HG02623 (cell line): ENCODE results near the gene PCCB.
"Not testable (repeated sequence)": the region's sequence is repeated elsewhere in the genome, so short reads cannot be mapped to it uniquely, and the experiment has no call there.

Source experiments
- ATAC-seq: cut with Tn5 transposase; IDR thresholded peaks from one replicate; pipeline ENCODE4 v1.9.1; 2021; ENCODE audit warnings: moderate library complexity; ENCODE audit not compliant: unreplicated experiment

The PCCB gene

DNA sequence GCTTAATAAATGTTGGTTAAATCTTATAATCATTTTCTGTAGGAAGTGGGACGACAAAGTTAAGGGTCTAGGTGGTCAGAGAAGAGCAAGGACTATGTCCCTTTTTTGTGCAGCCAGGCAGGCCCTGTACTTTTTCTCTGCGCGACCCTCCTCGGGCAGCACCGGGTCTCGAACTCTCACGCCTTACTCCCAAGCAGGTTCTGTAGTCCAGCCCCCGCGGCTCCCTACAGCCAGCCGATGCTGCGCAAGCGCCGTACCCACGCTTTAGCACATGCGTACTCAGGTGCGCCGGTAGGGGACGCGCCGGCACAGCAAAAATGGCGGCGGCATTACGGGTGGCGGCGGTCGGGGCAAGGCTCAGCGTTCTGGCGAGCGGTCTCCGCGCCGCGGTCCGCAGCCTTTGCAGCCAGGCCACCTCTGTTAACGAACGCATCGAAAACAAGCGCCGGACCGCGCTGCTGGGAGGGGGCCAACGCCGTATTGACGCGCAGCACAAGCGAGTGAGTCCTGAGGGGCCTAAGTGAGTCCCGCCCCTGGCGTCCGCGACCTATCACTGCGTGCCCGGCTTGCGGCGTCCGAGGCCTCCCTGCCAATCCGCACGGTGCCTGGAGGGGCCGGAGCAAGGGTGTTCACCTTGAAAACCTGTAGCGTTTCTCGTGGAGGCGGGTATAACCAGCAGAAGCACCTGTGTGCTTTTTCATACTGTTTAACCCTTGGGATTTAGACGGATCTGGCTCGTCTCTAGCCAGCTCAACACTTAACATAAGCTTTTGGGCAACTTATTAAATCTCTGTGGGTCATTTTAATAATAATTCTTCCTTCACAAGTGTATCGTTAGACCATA is at the start of gene PCCB:
PCCB (plus strand) TSS at position 282 of the 844 bp plus-strand sequence; CDS start at position 318, 36 bp downstream.
- ATAC-seq, result peak; percentile 98

DNA sequence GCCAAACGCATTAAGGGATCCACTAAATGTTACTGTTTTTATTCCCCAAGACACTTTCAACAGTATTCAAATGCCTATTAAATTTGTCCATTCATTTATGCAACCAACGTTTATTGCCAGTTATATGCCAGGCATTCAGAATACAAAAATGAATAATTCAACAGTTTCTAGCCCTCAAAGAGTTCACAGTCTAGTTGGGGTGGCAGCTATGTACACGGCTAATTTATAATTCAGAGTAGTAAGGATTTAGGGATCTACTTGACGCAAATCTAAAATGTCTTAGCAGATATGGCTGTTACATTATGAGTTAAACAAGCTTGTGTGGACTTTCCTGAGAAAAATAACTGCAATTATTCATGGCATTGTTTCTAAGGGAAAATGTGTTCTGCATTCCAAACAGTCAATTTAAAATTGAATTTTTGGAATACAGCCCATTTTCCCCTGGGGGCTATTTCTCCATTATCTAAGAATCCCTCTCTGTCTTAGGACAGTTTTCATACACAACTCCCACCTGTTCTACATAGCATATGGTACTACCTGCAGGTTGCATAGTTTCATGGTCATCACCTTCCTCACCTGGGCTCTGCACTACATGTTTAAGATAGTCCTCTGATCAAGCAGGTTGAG is 42.5 kb upstream of the PCCB start:
- no peak for ATAC-seq

DNA sequence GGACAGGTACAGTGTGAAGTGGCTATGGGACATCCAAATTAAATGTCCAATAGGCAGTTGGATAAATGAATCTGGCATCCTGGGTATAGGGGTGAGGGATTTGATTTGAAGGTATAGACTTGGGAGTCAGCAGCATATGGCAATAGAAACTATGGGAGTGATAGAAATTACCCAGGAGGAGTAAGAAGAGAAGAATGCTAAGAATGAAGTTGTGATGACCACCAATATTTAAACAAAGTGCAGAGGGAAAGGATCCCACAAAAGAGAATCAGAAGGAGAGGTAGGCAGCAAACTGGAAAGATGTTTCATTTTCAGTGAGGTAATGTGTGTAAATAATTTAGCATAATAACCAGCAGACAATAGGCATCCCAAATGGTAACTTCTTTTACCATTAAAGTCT is 40.2 kb upstream of the PCCB start:
- ATAC-seq, result no peak

GRCh38 chr3:136211547-136211946 is 38.6 kb upstream of the PCCB start:
- no peak for ATAC-seq

DNA sequence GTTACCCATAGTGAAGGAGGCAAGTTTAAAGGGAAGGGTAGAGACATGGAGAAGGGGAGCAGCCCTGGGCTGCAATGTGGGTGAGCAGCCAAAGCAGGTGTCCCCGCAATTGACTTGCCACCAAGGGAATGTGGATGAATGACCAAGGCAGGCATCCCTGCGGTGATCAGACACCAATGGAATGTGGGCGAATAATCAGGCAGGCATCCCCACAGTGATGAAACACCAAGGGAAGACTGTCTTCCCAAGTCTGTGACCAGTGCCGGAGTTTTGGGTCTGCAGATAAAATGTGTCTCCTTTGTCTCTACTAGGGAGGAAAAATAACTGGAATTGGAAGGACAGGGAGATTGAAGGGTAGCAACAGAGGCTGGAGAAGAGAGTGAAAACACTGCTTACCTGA is 27.4 kb upstream of the PCCB start:
- not testable (repeated sequence) for ATAC-seq

DNA sequence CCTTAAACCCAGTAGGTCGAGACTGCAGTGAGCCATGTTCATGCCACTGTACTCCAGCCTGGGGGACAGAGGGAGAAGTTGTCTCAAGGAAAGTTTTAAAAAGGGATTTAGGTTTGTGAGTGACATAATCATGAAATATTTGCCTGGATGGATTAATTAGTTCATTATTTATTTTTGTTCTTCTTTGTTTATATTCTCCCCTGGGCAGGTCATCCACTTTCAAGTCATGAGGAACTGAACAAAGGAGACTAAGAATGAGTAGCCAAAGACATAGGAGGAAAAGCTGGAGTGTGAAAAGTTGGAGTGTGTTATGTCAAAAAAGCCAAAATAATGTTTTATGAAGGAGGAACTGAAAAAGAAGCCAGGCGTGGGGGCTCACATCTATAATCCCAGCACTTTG is 17.7 kb upstream of the PCCB start:
- no peak for ATAC-seq

GRCh38 chr3:136235545-136235944 is 14.6 kb upstream of the PCCB start:
- ATAC-seq, result no peak

DNA sequence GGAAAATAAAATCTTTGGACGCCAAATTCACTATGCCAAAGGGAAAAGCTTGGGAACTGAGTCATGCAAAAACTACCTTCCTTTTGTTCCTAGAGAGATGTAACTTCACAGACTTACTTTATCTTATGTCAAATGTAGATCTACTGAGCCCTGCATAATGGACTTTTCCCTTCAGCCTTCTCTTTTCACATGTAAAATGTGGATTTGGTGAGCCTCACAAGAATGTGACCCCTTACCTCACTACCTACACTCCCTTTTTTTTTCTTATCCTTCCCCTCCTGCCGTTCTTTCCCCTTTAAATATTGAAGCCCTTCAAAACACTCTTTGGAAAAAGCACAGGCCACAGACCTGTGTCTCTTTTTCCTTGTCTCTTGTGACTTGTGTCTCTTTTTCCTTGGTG is 14.0 kb upstream of the PCCB start:
- ATAC-seq, result no peak

- no peak for ATAC-seq
Observed at GRCh38 chr3:136237103-136237502, 13.0 kb upstream of the PCCB start.

DNA sequence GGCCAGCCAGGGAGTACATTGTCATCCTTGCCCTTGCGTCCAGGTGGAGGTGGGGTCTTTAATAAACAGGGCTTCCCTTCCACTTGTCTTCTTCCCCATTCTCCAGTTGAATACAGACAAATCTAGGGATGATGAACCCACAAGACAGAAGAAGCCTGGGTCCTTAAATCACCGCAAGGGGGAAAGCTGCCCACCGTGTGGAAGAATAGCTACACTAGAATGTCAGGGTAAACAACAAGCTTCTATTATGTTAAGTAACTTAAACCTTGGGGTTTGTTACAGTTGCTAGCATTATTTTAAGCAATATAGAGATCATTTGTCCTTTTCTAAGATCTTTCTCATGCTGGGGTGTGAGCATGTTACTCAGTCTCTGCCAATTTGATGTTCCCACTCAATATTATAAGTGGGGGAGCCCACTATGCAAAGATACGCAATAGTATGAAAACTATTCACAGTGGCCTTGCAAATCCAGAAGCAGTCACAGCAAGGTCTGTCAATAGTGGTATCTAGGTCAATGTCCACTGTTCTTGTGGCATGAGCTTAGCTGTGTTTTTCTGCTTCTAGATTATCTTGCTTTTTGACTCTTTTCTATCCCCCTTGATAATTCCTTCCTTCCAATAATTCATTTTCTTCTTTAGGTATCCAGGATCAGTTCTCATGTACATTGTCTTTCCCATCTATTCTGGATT is 12.0 kb upstream of the PCCB start:
- ATAC-seq, result no peak

GRCh38 chr3:136239094-136239493 is 11.0 kb upstream of the PCCB start:
- no peak for ATAC-seq

GRCh38 chr3:136245691-136246090 is 4.4 kb upstream of the PCCB start:
- ATAC-seq, result no peak

DNA sequence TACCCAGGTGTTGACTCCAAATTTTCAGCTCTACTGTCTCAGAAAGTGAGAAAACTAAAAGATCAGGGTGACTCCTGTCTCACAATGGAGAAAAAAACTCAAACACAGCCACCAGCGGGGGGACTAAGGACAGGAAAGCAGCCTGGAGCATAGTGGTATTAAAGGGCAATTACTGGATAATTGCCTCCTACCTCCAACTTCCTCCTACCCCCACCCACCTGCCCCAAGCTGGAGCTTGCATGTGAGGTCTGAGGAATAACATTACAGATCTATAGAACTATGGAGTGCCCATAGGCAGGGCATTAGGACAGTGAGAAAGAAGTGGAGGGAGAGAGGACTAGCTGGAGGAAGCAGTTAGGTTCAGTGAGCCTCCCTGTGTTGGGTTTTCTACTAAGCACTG is 2.7 kb upstream of the PCCB start:
- no peak for ATAC-seq

DNA sequence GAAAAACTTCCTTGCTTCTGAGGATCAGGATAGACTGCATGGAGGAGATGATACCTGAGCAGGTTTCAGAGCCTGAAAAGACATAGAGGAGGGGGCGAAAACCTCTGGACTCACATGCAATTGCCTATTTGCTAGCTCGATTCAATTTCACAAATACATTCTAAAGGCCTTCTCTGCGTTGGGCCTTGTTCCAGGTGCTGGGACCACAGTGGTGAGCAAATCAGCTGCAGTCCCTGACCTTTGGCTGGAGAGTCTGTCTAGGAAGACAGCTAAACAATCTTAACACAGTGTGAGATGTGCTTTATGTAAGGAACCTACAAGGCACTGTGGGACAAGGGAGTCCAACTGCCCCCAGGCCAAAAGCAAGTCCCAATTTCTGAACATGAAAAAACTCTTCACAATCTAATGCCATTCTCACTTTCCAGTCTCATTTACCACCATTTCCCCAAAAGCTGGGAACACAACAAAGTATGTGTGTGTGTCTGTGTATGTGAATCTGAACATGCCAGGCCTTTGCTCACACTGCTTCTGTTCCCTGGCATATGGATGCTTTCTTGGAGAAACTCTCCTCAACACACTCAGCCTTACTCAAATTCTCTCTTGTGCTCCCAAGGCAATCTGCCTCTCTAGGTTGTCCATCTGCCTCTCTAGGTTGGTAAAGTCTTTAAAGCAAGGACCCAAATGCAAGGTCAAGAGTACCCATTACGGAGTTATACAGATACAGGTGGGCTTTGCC is 2.1 kb upstream of the PCCB start:
- ATAC-seq, result no peak

DNA sequence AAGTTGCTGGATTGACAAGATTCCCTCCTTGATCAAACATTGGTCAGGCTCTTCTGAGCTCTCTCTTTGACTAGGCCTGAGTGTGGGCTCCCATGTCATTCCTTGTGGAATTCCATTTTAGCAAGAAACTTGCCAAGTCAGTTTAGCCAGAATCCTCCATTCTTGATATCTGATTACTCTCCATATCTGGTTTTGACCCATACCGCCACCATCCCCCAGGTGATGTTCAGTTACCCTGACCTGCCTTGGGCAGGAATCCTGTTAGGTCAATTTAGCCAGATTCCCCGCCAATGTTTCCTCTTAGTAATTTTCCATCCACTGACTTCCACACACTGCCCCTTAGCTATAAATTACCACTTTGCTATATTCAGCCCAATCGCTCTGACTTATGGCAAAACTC is 1.0 kb upstream of the PCCB start:
- ATAC-seq, result no peak

- ATAC-seq, result no peak
Observed at GRCh38 chr3:136249593-136249992, 547 bp upstream of the PCCB start.

GRCh38 chr3:136250903-136251460 is 842 bp downstream of the PCCB start:
- ATAC-seq, result no peak

DNA sequence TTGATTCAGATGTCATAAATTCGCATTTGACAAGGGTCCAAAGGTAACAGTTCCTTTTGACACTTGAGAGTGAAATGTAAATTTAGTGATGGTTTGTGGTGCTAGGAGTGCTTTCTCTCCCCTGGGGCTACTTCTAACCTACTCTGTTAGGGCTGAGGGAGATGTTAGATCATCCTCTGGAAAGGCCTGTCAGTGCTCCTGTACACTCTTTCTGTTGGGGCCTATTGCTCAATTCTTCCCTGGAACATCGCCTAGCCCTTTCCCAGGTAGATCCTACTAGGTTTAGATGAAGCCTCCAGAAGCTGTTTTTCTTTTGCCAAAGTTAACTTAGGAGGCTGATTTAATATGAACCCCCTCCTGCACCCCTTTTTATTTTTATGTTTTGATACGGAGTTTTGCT is 1.4 kb downstream of the PCCB start:
- no peak for ATAC-seq

- no peak for ATAC-seq
Observed at GRCh38 chr3:136255672-136256406, 5.7 kb downstream of the PCCB start.

GRCh38 chr3:136258199-136258598 is 8.1 kb downstream of the PCCB start:
- no peak for ATAC-seq
